HG02759 (cell line): ENCODE data around the gene CDC42BPA.
"Not testable (repeated sequence)": the region's sequence is repeated elsewhere in the genome, so short reads cannot be mapped to it uniquely, and the experiment has no call there.

Experiments used
- ATAC-seq: cut with Tn5 transposase; IDR thresholded peaks from one replicate; pipeline ENCODE4 v1.9.1; 2021; ENCODE audit warnings: mild to moderate bottlenecking, moderate library complexity; ENCODE audit not compliant: unreplicated experiment

CDC42BPA gene

GRCh38 chr1:227311389-227312001, 6.8 kb downstream of the CDC42BPA start:
- no peak for ATAC-seq

DNA sequence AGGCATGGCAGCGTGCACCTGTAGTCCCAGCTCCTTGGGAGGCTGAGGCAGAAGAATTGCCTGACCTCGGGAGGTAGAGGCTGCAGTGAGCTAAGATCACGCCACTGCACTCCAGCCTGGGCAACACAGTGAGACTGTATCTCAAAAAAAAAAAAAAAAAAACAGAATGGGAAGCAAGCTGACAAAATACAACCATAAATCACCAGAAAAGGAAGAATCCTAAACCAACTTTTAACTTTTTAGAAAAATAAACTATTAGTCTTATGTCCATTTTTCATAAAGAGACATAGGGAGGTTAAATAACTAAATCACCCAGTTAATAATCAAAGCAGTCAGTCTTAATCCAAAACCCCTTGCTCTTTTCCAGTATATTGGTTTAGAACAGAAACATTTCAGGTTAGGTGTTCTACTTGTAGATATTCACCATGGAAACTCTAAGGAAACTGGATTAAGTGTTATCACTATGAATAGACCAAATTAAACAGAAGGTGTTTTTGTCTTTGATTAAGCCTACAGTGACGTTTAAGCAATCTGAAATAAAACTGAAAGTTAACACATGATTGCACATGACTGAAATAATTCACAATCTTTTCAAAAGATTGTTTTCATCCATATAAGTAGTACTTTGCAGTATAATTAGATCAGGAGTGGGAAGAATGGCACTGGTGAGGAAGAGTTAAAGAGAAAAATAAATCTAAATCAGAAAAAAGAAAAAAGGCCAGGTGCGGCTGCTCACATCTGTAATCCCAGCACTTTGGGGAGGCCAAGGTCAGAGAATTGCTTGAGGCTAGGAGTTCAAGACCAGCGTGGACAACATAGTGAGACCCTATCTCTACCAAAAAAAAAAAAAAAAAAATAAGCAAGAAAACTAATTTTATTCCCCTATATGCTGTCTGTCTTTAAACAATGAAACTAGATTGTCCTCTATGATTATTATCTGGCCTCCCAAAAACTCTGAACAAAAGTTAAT, 9.6 kb downstream of the CDC42BPA start:
- ATAC-seq = no peak

GRCh38 chr1:227306689-227307088, 11.6 kb downstream of the CDC42BPA start:
- ATAC-seq = no peak

- ATAC-seq = no peak
Measured at GRCh38 chr1:227305894-227306626, 12.2 kb downstream of the CDC42BPA start.

- no peak for ATAC-seq
Measured at GRCh38 chr1:227304665-227305064, 13.6 kb downstream of the CDC42BPA start.

- no peak for ATAC-seq
Measured at GRCh38 chr1:227303662-227304061, 14.6 kb downstream of the CDC42BPA start.

GRCh38 chr1:227300682-227301081, 17.6 kb downstream of the CDC42BPA start:
- ATAC-seq = no peak

DNA sequence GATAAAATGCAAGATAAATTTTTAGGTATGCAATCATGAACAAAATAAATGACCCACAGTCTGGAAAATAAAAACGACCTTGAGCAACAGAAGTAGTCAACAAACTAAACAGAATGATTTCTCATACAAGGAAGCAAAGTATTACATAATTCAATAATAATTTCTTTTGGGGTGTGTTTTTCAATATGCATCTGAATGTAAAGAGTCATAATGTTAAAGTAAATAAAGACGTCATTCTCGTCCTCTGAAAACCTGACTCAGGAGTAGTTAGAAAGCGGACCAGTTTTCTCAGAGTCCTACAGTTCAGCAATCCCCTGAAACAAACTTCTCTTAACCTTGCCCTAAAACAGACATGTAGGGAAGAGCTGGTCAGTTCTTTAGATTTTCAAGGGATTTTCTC, 18.6 kb downstream of the CDC42BPA start:
- no peak for ATAC-seq

GRCh38 chr1:227299241-227299627, 19.1 kb downstream of the CDC42BPA start:
- no peak for ATAC-seq

DNA sequence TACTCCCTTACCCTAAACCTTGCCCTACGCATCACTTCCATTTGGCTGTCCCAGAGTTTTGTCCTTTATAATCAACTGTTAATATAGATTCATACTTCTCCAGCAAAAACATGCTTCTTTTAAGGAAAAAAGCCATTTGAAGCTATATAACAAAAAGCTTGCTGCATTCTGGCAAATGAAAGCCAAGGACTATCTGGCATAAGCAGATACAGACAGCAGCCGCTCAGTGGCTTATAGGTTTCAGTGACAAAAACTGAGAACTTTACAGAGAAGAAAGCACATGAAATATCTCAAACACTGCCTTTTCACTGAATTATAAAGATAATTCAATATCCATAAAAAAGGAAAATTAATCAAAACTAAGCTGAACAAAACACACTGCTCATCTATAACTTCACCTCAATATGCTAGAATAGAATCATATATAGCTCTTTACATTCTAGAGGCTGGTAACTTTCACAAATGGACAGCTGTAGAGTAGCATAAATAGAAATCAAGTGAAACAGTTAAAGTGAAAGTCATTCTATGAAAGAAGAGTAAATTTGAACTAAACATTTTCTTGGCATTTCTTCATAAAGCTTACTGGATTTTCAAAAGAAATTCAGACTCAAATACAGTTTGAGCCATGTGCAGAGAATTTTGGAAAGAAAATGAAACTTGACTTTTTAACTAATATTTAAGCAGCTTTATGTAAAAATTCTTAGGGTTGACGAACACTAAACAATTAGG, 19.6 kb downstream of the CDC42BPA start:
- ATAC-seq = no peak

- ATAC-seq = peak; percentile 58
Measured at GRCh38 chr1:227297073-227297793, 21.1 kb downstream of the CDC42BPA start.

DNA sequence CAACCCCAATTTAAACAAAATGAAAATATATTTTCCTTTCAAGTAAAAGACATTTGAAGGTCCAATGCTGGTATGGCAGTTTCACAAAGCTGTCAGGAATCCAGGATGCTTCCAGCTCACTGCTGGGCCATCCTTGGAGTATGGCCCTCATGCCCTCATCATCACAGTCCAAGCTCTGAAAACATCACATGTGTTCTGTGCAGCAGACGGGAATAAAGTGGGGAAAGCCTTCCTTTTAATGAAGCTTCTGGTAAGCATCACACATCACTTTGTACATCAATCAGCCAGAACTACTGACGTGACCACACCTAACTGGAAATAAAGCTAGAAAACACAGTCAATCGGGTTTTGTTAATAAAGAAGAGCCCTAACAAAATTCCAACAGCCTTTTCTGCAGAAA, 22.7 kb downstream of the CDC42BPA start:
- ATAC-seq = no peak

- no peak for ATAC-seq
Measured at GRCh38 chr1:227285745-227286144, 32.5 kb downstream of the CDC42BPA start.

DNA sequence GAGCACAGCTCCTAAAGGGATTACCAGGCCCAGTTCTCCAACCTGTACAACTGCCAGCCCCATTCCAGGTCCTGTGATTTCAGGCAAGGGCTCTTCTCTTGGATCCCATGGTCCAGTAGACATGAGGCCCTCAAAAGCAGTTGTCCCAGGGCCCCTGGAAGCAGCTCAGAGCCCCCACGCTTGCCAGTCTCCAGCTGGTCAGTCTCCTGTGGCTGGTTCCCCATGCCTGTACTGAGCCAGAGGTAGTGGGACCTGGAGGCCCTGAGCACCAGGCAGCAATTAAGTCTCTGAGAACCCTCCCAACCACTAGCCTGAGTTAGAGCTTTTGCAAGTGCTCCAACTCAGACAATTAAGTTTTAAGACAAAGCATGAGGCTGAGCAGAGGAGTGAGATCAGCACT, 36.9 kb downstream of the CDC42BPA start:
- no peak for ATAC-seq

DNA sequence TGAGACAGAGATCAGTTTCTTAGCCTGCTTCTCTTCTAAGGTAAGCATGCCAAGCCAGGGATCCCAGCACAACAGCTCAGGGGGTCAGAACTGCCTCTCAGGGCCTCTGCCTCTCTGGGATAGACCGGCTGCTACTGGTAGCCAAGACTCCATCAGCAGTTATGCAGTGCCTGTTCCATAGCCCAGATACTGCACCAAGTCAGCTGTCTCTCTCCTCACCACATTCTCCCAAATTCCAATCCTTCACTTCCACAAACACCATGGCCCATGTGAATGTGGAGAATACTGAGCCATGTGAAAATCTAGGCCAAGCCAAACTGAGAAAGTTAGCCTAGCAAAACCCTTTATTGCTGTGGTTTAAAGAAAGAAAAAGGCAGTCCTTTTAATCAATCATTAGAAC, 37.5 kb downstream of the CDC42BPA start:
- no peak for ATAC-seq

GRCh38 chr1:227276156-227276693, 42.1 kb downstream of the CDC42BPA start:
- ATAC-seq = not testable (repeated sequence)

DNA sequence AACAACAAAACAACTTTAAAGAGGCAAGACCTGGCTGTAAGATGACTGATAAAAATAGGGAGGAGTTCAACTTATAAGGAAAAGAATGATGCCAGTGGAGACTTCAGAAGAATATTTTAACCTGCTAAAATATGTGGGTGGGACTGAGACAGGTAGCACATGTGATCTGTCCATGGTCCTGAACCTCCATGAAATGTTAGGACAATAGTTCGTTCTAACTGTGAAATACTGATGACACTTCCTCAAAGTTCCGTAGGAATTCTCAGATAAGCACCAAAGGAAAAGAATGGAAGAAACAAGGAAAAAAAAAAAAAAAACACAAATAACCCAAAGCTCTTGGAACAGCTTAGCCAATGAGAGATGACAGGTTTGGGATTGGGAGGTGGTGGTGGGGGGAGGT, 44.7 kb downstream of the CDC42BPA start:
- no peak for ATAC-seq

DNA sequence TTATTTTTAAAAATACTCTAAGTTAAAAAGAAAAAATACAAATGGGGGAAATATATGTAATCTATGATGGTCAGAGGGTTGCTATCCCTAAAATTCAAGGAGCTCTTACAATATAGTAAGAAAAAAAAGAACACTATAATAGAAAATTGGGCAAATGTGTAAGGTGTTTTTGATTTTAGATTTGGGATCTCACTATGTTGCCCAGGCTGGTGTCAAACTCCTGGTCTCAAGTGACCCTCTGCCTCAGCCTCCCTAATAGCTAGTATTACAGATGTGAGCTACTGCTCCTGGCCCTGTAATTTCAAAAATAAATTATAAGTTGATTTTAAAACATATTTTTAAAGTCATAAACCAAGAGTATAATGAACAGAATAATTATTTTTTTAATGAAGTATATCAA, 45.9 kb downstream of the CDC42BPA start:
- ATAC-seq = no peak

DNA sequence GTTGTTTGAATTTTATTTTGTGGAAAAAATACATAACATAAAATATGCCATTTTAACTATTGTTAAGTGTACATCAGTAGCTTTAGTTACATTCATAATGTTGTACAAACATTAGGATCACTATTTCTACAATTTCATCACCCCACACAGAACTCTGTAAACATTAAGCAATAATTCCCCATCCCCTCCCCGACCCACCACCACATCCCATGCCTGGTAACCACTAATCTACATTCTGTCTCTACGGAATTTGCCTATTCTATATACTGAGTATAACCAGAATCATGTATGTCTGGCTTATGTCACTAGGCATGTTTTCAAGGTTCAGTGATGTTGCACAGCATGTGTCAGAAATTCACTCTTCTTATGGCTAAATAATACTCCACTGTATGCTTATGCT, 47.7 kb downstream of the CDC42BPA start:
- ATAC-seq = no peak

DNA sequence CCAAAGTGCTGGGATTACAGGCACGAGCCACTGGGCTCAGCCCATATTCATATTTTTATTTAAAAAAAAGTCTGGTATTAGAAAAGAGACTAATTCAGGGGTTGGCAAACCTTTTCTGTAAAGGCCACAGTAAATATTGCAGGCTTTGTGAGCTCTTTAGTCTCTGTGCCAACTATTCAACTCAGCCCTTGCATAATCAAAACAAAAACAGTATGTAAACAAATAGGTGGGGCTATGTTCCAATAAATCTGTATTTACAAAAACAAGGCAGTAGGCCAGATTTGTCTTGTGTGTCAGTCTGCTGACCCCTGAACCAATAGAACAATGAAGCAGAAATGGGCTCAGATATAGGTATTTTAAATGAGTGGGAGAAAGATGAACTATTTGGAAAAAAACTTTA, 49.3 kb downstream of the CDC42BPA start:
- no peak for ATAC-seq
